Measurements from ENCODE around the gene RAX2.

RAX2 gene

DNA sequence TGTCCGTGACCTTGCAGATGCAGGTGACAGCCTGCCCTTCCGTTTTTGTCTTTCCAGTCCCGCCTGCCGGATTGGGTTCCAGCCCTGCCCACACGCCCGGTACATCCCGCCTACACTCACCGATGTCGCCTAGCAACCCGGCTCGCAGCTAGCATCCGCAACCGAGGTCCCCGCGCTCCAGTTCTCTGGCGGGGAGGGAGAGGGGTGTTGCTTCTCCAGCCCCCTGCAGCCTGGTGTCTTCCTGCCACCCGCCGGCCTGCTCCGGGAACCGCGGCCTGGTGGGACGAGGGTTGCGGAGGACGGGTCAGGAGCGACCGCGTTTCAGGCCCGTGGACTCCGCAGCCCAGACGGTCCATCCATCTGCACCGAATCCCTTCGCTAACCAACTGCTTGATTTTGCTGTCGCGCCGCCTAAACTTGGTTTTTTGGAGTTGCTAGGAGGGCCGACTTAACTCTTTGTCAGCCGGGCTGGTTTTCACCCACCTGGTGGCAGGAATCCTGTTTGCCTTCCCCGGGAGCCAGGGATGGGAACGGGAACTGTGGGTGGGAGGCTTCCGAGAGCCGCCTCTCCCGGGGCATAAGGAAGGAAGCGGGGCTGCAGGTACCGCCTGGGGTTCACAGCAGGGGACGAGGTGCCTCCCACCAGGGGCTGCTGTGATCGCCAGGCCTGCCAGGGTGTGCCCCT is 29.5 kb upstream of the RAX2 start:
- DNase-seq (ENCODE audit: low read depth), result no peak

DNA sequence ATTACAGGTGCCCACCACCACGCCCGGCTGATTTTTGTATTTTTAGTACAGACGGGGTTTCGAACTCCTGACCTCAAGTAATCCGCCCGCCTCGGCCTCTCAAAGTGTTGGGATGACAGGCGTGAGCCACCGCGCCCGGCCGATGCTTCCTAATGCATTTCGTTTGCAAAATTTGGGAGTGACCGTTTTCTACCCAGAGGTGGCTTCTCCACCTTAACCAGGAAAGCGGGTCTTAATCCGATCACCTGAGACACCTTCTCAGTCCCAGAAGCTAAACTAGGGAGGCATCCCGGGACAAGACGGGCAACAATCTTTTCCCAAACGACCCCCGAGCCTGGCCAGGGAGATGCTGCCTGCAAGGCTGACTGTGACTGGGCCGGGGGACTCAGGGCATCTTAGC is 29.0 kb upstream of the RAX2 start:
- no peak for DNase-seq (ENCODE audit: low read depth)

DNA sequence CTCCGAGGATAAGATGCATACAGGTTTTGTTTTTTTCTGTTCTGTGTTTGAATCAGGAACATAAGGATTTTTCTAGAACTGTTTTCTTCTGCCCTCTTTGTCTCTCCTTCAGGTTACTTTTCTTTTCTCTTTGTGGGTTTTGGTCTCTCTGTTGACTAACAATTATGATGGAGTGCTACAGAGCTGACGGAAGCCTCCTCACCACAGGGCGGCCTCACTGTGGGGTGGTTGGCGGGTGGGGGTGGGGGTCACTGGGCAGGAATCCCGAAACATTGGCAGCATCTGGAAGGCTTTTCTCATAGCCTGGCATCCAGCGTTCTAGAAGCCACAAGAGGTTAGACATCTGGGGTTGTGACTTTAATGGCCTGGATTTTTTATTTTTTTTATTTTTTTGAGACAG is 26.1 kb upstream of the RAX2 start:
- no peak for DNase-seq (ENCODE audit: low read depth)

- no peak for DNase-seq (ENCODE audit: low read depth)
Observed at GRCh38 chr19:3796358-3796757, 24.3 kb upstream of the RAX2 start.

DNA sequence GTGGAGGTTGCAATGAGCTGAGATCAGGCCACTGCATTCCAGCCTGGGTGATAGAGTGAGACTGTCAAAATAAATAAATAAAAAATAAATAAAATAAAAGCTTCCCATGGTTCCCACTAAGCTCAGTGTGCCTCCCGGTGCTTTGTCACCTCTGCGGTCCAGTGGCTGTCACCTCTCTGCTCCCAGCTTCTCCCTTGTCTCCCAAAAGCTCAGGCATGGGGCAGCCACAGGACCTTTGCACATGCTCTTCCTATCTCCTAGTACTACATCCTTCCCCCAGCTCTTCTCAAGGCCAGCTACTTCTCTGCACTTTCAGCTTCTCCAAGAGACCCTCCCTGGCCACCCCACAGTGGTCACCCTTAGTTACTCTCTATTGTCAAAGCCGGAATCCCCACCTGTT is 21.8 kb upstream of the RAX2 start:
- no peak for DNase-seq (ENCODE audit: low read depth)

DNA sequence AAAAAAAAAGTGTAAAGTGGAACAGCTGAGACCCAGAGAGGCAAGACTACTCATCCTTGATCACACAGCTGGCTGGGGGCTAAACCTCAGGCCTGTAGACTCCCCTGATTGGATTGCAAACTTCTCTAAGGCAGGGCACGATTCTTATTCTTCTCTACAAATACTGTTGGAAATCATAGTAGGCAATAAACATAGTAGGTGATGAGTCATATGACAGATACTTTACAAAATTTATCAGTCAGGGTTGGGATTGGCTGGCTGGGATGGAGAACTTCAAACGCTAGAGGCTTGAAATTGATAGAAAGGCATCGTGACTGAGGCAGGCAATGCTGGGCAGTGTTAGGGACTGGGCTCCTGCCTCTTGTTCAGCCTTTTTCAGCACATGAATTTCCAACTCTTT is 20.1 kb upstream of the RAX2 start:
- DNase-seq (ENCODE audit: low read depth), result no peak

GRCh38 chr19:3790941-3791340 is 18.9 kb upstream of the RAX2 start:
- no peak for DNase-seq (ENCODE audit: low read depth)

DNA sequence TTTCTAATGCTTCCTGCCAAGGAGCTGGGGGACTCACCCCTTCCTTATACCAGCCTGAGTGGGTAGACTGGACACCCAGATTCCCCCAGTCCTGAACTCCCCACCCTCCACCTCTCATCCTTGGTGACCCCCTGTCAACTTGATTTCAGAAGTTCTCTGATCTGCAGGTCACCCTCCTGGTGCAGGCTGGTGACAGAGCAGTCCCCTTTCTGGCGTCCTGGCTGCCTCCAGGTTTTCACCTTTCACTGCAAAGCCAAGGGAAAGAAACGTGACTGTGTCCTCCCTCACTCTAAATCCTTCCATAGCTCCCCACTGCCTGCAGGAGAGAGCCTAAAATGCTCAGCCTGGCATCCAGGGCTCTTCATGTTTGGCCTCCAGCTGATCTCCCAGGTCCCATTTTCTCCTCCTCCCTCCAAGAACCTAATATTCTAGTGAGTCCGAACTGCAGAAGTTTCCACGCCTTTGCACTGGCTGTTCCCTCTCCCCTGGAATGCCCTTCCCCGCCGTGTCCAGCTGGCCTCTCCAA is 18.2 kb upstream of the RAX2 start:
- no peak for DNase-seq (ENCODE audit: low read depth)

DNA sequence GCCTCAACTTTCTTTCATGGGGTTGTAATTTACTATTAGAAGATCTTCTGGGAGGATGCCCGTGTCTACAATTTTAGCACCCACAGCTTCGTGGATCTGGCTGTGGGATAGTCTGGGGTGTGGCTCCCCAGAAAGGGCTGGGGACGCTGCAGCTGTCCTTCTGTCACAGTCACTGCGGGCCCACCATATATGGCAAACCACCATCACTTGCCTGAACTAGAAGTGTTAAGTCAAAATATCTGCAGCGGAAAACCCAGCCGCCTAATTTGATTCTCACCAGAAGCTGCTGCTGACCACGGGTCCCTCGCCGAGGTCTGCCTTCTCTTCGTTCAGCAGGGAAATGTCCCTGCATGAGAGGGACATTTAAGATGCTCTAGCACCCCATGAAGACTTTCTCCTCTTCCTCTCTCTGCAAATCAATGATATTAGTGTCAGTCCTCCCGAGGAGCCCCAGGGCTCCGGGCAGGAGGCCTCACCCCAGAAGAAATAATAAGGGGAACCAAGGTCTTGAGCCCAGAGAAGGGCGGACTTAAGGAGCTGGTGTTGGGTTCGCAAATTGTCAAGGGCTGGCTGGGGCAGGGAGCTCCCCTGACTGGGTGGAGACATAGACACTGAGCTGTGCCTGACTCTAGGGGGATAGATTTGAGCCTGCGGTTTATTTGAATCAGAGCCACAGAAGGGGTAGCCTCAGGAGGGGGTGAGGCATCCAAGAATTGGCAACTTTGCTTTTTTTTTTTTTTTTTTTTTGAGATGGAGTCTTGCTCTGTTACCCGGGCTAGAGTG is 17.2 kb upstream of the RAX2 start:
- DNase-seq (ENCODE audit: low read depth), result no peak

GRCh38 chr19:3785938-3786824 is 14.2 kb upstream of the RAX2 start, which contains the start of gene MATK:
MATK (minus strand) TSS chr19:3786381; CDS start chr19:3785135, 1,246 bp downstream.
- no peak for DNase-seq (ENCODE audit: low read depth)

GRCh38 chr19:3785451-3785937 is 13.5 kb upstream of the RAX2 start:
- no peak for DNase-seq (ENCODE audit: low read depth)

- DNase-seq (ENCODE audit: low read depth), result no peak
Observed at GRCh38 chr19:3784607-3785450, 12.8 kb upstream of the RAX2 start.

- DNase-seq (ENCODE audit: low read depth), result no peak
Observed at GRCh38 chr19:3783660-3784584, 11.9 kb upstream of the RAX2 start.

DNA sequence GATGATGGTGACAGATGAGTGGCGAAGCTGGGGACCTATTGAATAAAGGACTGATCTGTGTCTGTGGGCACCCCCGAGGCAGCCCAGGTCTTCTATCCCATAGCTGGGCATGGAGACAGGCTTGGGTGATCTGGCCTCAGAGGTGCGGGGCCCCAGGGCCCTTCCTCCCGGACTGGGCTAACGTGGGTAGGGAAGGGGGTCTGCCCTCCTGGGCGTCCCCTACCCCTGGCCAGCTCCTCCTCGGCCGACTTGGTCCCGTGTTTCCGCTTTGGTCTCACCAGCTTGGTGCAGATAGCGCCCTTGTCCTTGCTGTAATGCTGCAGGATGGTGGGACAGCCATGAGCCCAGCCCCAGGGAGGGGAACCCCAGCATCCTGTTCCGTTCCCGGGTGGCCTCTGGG is 10.9 kb upstream of the RAX2 start:
- no peak for DNase-seq (ENCODE audit: low read depth)

DNA sequence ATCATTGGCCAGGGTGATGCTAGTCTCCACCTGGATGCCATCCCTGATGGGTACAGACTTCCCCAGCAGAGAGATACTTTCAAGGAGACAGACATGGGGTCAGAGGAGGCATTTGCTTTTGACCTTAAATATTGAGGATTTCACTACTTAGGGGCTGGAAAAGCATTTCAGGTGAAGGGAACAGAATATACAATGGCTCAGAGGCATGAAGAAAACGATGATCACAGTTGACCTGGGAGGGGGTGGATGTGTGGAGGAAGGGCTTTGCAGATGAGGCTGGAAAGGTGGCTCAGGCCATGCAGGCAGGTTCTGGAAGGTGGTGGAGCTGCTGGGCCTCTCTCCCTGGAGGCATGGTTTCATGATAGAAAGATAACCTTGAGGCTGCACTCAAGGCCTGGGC is 10.3 kb upstream of the RAX2 start:
- DNase-seq (ENCODE audit: low read depth), result no peak

DNA sequence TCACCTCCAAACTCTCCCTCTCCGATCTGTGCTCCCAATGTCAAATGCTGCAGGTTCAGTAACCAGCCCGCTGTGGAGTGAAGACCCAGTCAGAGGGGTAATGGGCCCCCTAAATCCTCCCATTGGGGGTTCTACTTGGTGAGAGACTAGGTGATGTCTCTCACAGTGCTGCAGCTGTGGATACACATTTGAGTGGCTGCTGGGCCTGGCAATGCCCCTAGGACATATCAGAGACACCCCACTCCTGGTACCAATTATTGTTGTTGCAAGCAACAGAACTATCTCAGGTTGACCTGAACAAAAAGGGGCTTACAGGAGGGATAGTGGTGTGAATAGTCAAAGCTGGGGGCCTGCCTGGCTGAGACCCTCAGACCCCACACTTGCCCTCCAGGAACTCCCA is 9.6 kb upstream of the RAX2 start:
- DNase-seq (ENCODE audit: low read depth), result no peak

GRCh38 chr19:3780786-3781304 is 8.8 kb upstream of the RAX2 start:
- DNase-seq (ENCODE audit: low read depth), result no peak

DNA sequence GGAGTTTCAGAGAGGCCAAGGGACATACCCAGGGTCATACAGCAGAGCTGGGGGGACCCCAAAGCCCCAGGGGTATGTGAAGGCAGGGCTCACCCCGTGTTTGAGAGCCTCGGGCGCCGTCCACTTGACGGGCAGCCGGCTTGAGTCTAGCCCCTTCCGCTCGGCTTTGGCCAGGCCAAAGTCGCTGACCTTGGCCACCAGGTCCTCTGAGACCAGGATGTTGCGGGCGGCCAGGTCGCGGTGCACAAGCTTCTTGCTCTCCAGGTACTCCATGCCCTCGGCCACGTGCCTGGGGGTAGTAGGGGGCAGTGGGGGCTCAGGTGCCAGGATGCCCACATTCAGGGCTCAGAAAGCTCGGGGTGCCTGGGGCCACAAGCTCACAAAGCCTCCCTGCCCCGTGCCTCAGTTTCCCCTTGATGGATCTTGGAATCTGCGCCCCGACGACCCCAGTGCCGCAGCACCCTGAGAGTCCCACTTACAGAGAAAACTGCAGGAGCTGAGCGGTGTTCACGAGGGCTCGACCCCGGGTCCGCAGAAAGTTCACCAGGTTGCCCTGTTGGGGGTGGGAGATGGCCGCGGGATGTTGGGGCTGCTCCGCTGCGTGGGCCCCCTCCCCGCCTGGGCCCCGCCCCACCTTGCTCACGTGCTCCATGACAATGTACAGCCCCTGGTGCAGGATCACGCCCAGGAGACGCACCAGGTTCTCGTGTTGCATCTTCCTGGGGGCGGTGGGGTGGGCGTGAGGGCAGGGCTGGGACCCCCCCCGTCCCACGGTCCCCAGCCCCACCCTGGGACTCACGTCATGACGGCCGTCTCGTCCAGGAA is 7.1 kb upstream of the RAX2 start:
- no peak for DNase-seq (ENCODE audit: low read depth)

All from fibroblast of gingiva (primary cell).